ENCODE data around the gene KIAA1614.

Gene KIAA1614

GRCh38 chr1:180912801-180913565 is at the start of gene KIAA1614:
Gene KIAA1614, plus strand, starts transcription at chr1:180912897. Its CDS starts 347 bp downstream, at chr1:180913244.
- DNase-seq, result no peak

- DNase-seq, result peak; percentile 56
Observed at GRCh38 chr1:180863158-180863775, 49.4 kb upstream of the KIAA1614 start.

- peak; percentile 95 for DNase-seq
Observed at GRCh38 chr1:180881806-180882509, 30.7 kb upstream of the KIAA1614 start.

GRCh38 chr1:180884588-180885300 is 28.0 kb upstream of the KIAA1614 start:
- DNase-seq, result no peak

- no peak for DNase-seq
Observed at GRCh38 chr1:180886338-180886737, 26.4 kb upstream of the KIAA1614 start.

GRCh38 chr1:180887841-180888240 is 24.9 kb upstream of the KIAA1614 start:
- DNase-seq, result no peak

- no peak for DNase-seq
Observed at GRCh38 chr1:180888870-180889269, 23.8 kb upstream of the KIAA1614 start.

- no peak for DNase-seq
Observed at GRCh38 chr1:180889325-180889724, 23.4 kb upstream of the KIAA1614 start.

GRCh38 chr1:180892272-180892671 is 20.4 kb upstream of the KIAA1614 start:
- no peak for DNase-seq

GRCh38 chr1:180892675-180893074 is 20.0 kb upstream of the KIAA1614 start:
- no peak for DNase-seq

GRCh38 chr1:180893614-180894013 is 19.1 kb upstream of the KIAA1614 start:
- DNase-seq, result no peak

GRCh38 chr1:180896161-180896560 is 16.5 kb upstream of the KIAA1614 start:
- no peak for DNase-seq

- no peak for DNase-seq
Observed at GRCh38 chr1:180898441-180899219, 14.1 kb upstream of the KIAA1614 start.

- DNase-seq, result no peak
Observed at GRCh38 chr1:180899262-180899661, 13.4 kb upstream of the KIAA1614 start.

GRCh38 chr1:180901076-180901990 is 11.4 kb upstream of the KIAA1614 start:
- no peak for DNase-seq

- no peak for DNase-seq
Observed at GRCh38 chr1:180902541-180902940, 10.2 kb upstream of the KIAA1614 start.

- DNase-seq, result no peak
Observed at GRCh38 chr1:180905927-180906326, 6.8 kb upstream of the KIAA1614 start.

GRCh38 chr1:180906511-180906910 is 6.2 kb upstream of the KIAA1614 start:
- DNase-seq, result no peak

- DNase-seq, result no peak
Observed at GRCh38 chr1:180907313-180908055, 5.2 kb upstream of the KIAA1614 start.

GRCh38 chr1:180908074-180908765 is 4.5 kb upstream of the KIAA1614 start:
- no peak for DNase-seq
